Adipocyte (in vitro differentiated cells): ENCODE measurements around the gene PREX1.

Source experiments
- DNase-seq: peaks from one replicate; pipeline ENCODE4 v3.0.0-alpha.2; 2015; ENCODE audit warnings: low read depth
- H3K27me3 ChIP-seq: replicated peaks from 2 replicates; pipeline ENCODE4 v1.7.0; 2013; ENCODE audit warnings: mild to moderate bottlenecking, low read length, moderate library complexity; ENCODE audit not compliant: control insufficient read depth, insufficient read depth
- H3K36me3 ChIP-seq: 2 replicates; pipeline ENCODE4 v1.7.0; 2013; ENCODE audit warnings: low read length, mild to moderate bottlenecking, moderate library complexity; ENCODE audit not compliant: control insufficient read depth, insufficient read depth, severe bottlenecking
- H3K4me1 ChIP-seq: 2 replicates; pipeline ENCODE4 v1.7.0; 2013; ENCODE audit warnings: mild to moderate bottlenecking, low read length, moderate library complexity; ENCODE audit not compliant: control insufficient read depth, insufficient read depth
- H3K4me3 ChIP-seq: 2 replicates; pipeline ENCODE4 v1.7.0; 2013; ENCODE audit warnings: mild to moderate bottlenecking, low read length, moderate library complexity
- H3K9ac ChIP-seq: 2 replicates; pipeline ENCODE4 v1.7.0; 2013; ENCODE audit warnings: mild to moderate bottlenecking, low read length, moderate library complexity
- H3K9me3 ChIP-seq: 2 replicates; pipeline ENCODE4 v1.7.0; 2013; ENCODE audit warnings: mild to moderate bottlenecking, low read length, moderate library complexity; ENCODE audit not compliant: control insufficient read depth

PREX1 gene

DNA sequence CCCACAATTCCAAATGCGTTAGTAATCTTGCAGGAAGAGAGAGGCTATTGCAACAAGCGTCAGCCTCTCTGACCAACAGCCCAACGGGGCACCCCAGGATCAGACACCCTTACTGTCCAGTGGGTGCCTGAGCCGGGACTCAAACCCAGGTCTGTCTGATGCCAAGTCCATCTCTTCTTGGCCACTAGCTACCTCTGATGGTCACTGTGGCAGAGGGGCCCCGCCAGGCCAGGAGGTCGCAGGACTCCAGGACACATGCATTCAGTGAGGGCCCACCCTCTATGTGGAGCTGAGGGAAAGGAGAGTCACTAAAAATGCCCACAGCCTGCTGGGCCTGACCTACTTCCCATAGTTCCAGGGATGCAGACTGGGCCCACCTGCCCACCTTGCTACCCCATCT is 83.3 kb downstream of the PREX1 start:
- Histone ChIP-seq H3K36me3 (no peaks in the 10 kb centered on the region), H3K27me3 (peaks cover 16% of the 10 kb centered on the region), H3K4me3 (no peak overlapping the region), H3K9ac (no peak overlapping the region), H3K4me1 (no peaks in the 10 kb centered on the region), H3K9me3 (no peaks in the 10 kb centered on the region)
- no peak for DNase-seq

DNA sequence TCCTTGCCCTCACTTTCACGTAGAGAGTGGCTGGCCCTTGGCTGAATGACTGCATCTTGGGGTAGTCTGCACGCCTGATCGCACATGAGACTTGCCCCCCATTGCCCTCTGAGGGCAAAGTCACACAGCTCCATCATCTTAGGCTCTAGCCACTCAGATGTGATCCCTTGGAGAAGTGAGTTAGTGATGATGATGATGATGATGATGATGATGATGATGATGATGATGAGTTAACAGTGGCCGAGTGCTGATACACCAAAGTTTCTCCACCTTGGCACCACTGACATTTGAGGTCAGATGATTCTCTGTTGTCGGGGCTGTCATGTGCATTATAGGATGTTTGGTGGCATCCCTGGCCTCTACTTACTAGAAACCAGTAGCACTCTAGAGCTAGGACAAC is 84.0 kb downstream of the PREX1 start:
- Histone ChIP-seq H3K4me3 (no peak overlapping the region), H3K27me3 (peaks cover 18% of the 10 kb centered on the region), H3K9ac (no peak overlapping the region), H3K36me3 (no peaks in the 10 kb centered on the region), H3K4me1 (no peaks in the 10 kb centered on the region), H3K9me3 (no peaks in the 10 kb centered on the region)
- no peak for DNase-seq

- H3K36me3 ChIP-seq: no peaks in the 10 kb centered on the region
- H3K4me3 ChIP-seq: no peak overlapping the region
- no peaks in the 10 kb centered on the region for H3K4me1 ChIP-seq
- no peak for DNase-seq
- peaks cover 14% of the 10 kb centered on the region for H3K27me3 ChIP-seq
- H3K9me3 ChIP-seq: no peaks in the 10 kb centered on the region
- no peak overlapping the region for H3K9ac ChIP-seq
Observed at GRCh38 chr20:48742912-48743680, 84.7 kb downstream of the PREX1 start.

DNA sequence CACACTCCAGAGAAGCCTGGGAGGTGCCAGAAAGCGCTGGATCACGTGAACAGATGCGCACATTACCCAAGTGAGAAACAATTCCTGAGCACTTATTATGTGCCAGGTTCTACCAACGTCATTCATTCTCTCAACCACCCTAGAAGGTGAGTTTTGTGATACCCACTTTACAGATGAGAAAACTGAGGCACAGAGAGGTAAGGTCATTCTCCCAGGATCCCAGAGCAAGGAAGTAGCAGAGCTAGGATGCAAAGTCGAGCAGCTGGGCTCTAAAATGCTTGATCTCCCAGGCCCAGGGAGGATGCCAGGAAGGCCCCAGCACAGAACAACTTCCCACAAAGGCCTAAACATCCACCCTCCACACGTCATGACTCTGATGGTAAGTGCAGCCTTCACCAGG is 85.6 kb downstream of the PREX1 start:
- no peak overlapping the region for H3K4me3 ChIP-seq
- no peaks in the 10 kb centered on the region for H3K9me3 ChIP-seq
- H3K27me3 ChIP-seq: peaks cover 14% of the 10 kb centered on the region
- DNase-seq: no peak
- no peaks in the 10 kb centered on the region for H3K36me3 ChIP-seq
- H3K4me1 ChIP-seq: no peaks in the 10 kb centered on the region
- H3K9ac ChIP-seq: no peak overlapping the region

DNA sequence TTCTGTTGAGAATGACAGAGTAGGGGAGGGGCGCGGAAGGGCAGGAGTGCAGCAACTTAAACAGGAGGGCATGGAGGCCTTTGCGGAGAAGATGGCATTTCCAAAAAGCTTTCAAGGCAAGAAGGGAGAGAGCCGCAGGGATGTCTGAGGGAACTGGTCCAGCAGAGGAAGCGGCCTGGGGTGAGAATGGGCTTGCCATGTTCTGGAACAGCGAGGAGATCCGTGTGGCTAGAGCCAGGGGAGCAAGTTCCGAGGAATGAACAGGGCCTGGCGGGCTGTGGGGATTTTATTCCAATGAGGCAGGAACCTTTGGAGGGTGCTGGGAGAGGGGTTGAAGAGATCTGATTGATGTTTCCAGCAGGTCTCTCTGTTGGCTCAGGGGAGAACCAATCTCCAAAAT is 86.1 kb downstream of the PREX1 start:
- H3K36me3 ChIP-seq: no peaks in the 10 kb centered on the region
- no peak for DNase-seq
- no peaks in the 10 kb centered on the region for H3K9me3 ChIP-seq
- H3K27me3 ChIP-seq: peaks cover 14% of the 10 kb centered on the region
- H3K9ac ChIP-seq: no peak overlapping the region
- no peaks in the 10 kb centered on the region for H3K4me1 ChIP-seq
- H3K4me3 ChIP-seq: no peak overlapping the region

- Histone ChIP-seq H3K9ac (no peak overlapping the region), H3K9me3 (no peaks in the 10 kb centered on the region), H3K4me3 (no peak overlapping the region), H3K4me1 (no peaks in the 10 kb centered on the region), H3K36me3 (no peaks in the 10 kb centered on the region), H3K27me3 (peaks cover 18% of the 10 kb centered on the region)
- no peak for DNase-seq
Observed at GRCh38 chr20:48740712-48741111, 87.1 kb downstream of the PREX1 start.

GRCh38 chr20:48740292-48740649 is 87.5 kb downstream of the PREX1 start:
- no peaks in the 10 kb centered on the region for H3K9me3 ChIP-seq
- no peaks in the 10 kb centered on the region for H3K4me1 ChIP-seq
- H3K9ac ChIP-seq: no peak overlapping the region
- no peak overlapping the region for H3K4me3 ChIP-seq
- peaks cover 19% of the 10 kb centered on the region for H3K27me3 ChIP-seq
- H3K36me3 ChIP-seq: no peaks in the 10 kb centered on the region
- DNase-seq: no peak

DNA sequence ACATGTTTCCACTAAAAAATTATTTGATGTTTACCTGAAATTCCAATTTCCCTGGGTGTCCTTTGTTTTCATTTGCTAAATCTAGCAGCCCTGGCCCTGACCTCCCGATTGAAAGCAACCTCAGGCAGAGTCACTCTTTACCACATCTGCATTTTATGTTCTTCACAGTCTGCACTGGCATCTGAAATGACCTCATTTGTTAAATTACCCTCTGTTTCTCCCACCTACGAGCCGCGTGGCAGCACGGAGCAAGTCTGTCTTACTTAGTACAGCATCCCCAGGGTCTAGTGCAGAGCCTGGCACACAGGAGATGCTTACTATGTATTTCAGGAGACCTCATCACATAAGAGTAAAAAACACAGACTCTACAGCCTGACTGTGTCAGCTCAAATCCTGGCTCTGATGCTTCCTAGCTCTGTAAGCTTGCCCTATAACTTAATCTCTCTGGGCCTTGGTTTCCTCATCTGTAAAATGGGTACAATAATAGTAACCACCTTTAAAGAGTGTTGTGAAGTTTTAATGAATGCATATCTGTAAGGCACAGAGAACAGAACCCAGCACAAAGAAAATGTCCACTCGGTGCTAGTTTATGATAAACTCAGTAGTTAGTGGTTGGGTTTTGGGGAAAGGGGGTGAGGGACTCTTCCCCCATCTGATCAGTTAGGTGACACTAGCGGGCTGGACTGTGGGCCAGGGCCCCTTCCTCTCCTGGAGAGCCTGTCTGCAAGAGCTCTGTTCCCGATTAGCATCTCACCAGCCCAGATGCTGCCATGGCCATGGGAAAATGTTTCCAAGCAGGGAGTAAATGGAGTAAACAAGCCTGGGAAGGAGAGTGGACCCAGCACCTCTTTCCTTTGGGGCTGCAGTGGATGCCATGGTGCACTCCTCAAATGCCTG is 88.2 kb downstream of the PREX1 start:
- Histone ChIP-seq H3K4me3 (no peak overlapping the region), H3K9ac (no peak overlapping the region), H3K36me3 (no peaks in the 10 kb centered on the region), H3K4me1 (no peaks in the 10 kb centered on the region), H3K27me3 (peaks cover 13% of the 10 kb centered on the region), H3K9me3 (no peaks in the 10 kb centered on the region)
- DNase-seq: no peak

GRCh38 chr20:48738399-48739304 is 89.1 kb downstream of the PREX1 start:
- no peak overlapping the region for H3K4me3 ChIP-seq
- no peak for DNase-seq

DNA sequence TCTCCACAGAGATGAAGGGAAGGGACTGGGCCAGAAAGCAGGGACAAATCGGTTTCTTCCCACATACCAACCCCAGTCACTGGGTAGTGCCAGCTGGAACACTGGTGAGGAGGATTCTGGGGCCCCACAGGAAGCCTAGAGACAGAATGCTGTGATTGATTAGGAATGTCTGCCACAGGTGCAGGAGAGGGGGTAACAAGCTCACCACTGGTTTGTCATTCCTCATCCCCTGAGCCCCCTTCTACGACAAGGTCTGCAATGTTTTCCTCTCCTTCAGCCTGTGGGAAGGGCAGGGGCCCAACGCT is 89.8 kb downstream of the PREX1 start:
- no peak overlapping the region for H3K9ac ChIP-seq
- H3K4me3 ChIP-seq: no peak overlapping the region
- no peaks in the 10 kb centered on the region for H3K36me3 ChIP-seq
- no peak for DNase-seq
- peaks cover 9% of the 10 kb centered on the region for H3K27me3 ChIP-seq
- no peaks in the 10 kb centered on the region for H3K4me1 ChIP-seq
- no peaks in the 10 kb centered on the region for H3K9me3 ChIP-seq

More at GRCh38 chr20:48738399-48739304, 89.1 kb downstream of the PREX1 start:
- no peaks in the 10 kb centered on the region for H3K4me1 ChIP-seq
- no peaks in the 10 kb centered on the region for H3K36me3 ChIP-seq
- no peaks in the 10 kb centered on the region for H3K9me3 ChIP-seq
- peaks cover 9% of the 10 kb centered on the region for H3K27me3 ChIP-seq
- H3K9ac ChIP-seq: no peak overlapping the region
